ENCODE measurements around the gene TCEAL3. TPM values are rescaled to one million over a fixed set of nuclear protein-coding genes. Genes with fewer than 3 reads are reported as not detected.

The TCEAL3 gene
- total RNA-seq, 3 donors from 2014 or later, result 3.3 to 29.7 (median 9.6) TPM

DNA sequence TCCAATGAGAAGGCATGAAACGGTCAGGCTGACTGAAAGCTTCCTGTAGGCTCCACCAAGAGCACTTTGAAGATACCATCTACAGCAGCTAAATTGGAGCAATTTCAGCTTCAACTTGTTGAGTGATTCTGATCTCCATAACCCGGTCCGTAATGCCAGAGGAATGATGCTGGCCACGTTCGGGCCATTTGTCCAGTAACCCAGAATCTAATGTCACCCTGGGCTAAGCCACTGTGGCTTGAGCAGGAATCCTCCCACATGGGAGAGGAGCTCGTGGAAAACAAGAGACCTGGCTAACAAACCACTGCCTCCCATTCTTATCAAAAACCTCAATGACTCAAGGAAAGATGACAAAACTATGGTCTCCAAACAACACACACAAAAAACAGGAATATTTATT lies 36.6 kb upstream of the TCEAL3 start:
- Histone ChIP-seq H3K9me3 (no peaks in the 10 kb centered on the region), H3K4me1 (ENCODE audit: low read depth) (no peaks in the 10 kb centered on the region), H3K36me3 (ENCODE audit: low read depth) (no peaks in the 10 kb centered on the region), H3K4me3 (no peak overlapping the region)
- intact Hi-C loops (cut with DNase I, micrococcal nuclease), result no loop called here
- DNase-seq (no peak), ATAC-seq (no peak)
- TF ChIP-seq, protein P1, sequence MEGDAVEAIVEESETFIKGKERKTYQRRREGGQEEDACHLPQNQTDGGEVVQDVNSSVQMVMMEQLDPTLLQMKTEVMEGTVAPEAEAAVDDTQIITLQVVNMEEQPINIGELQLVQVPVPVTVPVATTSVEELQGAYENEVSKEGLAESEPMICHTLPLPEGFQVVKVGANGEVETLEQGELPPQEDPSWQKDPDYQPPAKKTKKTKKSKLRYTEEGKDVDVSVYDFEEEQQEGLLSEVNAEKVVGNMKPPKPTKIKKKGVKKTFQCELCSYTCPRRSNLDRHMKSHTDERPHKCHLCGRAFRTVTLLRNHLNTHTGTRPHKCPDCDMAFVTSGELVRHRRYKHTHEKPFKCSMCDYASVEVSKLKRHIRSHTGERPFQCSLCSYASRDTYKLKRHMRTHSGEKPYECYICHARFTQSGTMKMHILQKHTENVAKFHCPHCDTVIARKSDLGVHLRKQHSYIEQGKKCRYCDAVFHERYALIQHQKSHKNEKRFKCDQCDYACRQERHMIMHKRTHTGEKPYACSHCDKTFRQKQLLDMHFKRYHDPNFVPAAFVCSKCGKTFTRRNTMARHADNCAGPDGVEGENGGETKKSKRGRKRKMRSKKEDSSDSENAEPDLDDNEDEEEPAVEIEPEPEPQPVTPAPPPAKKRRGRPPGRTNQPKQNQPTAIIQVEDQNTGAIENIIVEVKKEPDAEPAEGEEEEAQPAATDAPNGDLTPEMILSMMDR (IDR thresholded peaks at IDR 0.05), result no peak

DNA sequence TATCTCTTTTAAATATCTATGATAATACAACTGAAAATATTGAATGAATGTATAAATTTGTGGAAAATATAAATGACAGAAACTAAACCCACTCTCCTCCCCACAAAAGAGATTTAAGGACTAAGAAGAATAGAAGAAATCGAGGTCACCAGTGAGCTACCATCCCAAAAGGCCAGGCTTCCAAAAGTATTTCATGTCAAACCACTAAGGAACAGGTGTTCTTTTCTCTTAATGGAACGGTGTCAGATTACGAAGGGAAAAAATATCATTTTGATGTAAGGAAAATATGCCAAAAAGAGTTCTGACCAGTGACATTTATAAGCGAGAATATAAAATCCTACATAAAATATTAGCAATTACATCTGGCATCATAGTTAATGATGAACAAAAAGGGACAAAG lies 36.0 kb upstream of the TCEAL3 start:
- intact Hi-C loops (cut with DNase I, micrococcal nuclease), result no loop called here
- no peak for ATAC-seq
- TF ChIP-seq, protein P1 (IDR thresholded peaks at IDR 0.05), result no peak
- H3K9me3 ChIP-seq, result no peaks in the 10 kb centered on the region
- no peaks in the 10 kb centered on the region for H3K36me3 ChIP-seq (ENCODE audit: low read depth)
- no peaks in the 10 kb centered on the region for H3K4me1 ChIP-seq (ENCODE audit: low read depth)
- no peak overlapping the region for H3K4me3 ChIP-seq
- DNase-seq, result no peak

DNA sequence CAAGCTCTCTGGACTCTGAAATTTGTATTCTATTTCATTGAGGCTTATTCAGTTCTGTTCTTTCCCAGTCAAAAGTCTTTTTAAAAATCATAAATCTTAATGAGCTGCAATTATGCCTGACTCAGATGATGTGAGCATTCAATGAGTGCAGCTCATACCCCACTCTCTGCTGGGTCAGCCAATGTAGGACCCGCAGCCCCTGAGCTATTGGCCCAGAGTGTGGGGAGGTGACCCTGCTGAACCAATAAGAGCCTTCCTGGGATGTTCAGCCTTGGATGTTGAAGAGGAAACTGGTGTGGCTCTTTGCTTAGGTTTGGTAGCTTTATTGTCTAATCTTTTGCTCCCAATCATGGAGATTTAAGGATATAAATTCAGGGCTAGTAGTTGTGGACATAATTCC lies 34.6 kb upstream of the TCEAL3 start:
- no peak for ATAC-seq
- Histone ChIP-seq H3K9me3 (no peaks in the 10 kb centered on the region), H3K4me3 (no peak overlapping the region), H3K36me3 (ENCODE audit: low read depth) (no peaks in the 10 kb centered on the region), H3K4me1 (ENCODE audit: low read depth) (no peaks in the 10 kb centered on the region)
- intact Hi-C loops (cut with DNase I, micrococcal nuclease), result no loop called here
- TF ChIP-seq, protein P1 (IDR thresholded peaks at IDR 0.05), result no peak
- DNase-seq, result no peak

DNA sequence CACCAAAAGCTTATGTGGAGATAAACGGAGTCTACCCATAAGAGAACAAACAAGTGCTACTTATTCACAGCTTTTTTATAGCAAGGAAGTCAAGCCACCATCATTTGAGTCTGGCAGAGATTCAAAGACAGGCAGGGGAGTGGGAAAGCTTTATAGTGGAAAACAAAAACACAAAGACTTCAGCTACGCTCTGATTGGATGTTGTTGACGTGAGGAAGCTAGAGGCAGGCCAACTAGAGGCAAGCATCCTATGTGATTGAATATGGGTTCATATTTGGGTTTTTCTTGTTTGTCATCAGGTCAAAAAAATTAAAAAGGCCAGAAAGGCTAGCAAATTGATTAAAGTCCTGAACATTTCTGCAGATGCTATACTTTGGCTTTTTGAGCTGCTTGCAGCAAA lies 23.2 kb upstream of the TCEAL3 start:
- DNase-seq (no peak), ATAC-seq (peak; percentile 18)
- intact Hi-C loops (cut with DNase I, micrococcal nuclease), result no loop called here
- TF ChIP-seq, protein P1 (IDR thresholded peaks at IDR 0.05), result no peak
- no peak overlapping the region for H3K4me3 ChIP-seq
- H3K4me1 ChIP-seq (ENCODE audit: low read depth), result no peaks in the 10 kb centered on the region
- H3K9me3 ChIP-seq, result no peaks in the 10 kb centered on the region
- no peaks in the 10 kb centered on the region for H3K36me3 ChIP-seq (ENCODE audit: low read depth)

DNA sequence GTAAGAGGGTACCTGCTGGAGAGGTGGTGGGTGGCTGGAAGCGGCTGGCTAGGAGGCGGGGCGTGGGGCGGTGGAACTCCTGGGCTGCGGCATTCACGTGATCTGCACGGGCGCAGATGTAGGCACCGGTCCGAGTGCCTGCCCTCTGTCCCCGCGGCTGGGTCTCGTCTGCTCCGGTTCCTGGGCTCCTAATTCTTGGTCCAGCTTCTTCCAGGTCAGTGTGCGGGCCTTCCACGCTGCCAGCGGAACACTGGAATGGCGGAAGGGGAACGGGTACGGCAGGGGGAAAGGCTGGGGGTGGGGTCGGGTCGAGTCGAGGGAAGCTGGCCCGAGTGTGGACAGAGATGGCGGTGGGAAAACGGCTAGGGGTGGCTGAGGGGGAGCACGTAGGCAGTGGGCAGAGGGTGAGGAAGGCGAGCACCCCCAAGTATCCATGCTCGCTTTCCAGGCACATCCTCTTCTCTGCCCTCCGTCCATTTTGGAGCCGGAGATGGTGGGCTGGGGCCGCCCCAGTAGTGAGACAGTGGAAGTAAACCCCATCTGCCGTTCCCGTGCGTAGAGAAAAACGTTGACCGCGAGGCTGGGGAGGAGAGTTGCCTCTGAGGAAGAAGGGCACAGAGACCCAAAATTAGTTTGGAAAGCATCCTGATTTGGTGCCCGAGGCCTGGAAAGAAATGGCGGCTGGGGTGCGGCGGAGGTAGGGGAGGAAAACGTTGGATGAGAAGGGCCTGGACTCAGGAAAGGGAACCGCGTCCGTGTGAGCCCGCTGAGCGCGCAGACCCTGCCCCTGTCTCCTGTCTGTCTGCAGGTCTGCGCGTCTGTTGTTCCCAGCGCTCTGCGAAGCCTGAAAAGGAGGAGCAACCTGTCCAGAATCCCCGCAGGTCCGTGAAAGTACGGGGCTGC lies 22.1 kb upstream of the TCEAL3 start, which contains the start of gene TCEAL4:
TCEAL4 (plus strand) TSS at position 105 of the 903 bp plus-strand sequence. CDS start 1,161 bp downstream, outside the sequence.
- intact Hi-C loops (cut with DNase I, micrococcal nuclease), result no loop called here
- Histone ChIP-seq H3K4me3 (peak within 1 kb of the TSS; percentile 32), H3K9me3 (no peaks in the 10 kb centered on the region), H3K36me3 (ENCODE audit: low read depth) (no peaks in the 10 kb centered on the region), H3K4me1 (ENCODE audit: low read depth) (no peaks in the 10 kb centered on the region)
- DNase-seq, result peak; percentile 65 to 76 (median 71)
- TF ChIP-seq, protein P1 (IDR thresholded peaks at IDR 0.05), result no peak
- peak; percentile 91 for ATAC-seq
